Progenitor cell of endocrine pancreas (in vitro differentiated cells): Measurements from ENCODE around the gene KRT222. TPM values are rescaled to one million over a fixed set of nuclear protein-coding genes. Genes with fewer than 3 reads are reported as not detected.

Experiments
- DNase-seq: peaks from one replicate; pipeline ENCODE4 v3.0.0; 2021; ENCODE audit warnings: low spot score; ENCODE audit not compliant: unreplicated experiment
- H3K27ac Mint-ChIP-seq: 2 replicates; pipeline ENCODE4 v1.8.0; 2021; ENCODE audit warnings: mild to moderate bottlenecking, moderate library complexity, mixed read lengths
- H3K27me3 Mint-ChIP-seq: 2 replicates; pipeline ENCODE4 v1.8.0; 2021; ENCODE audit warnings: mixed read lengths
- H3K36me3 Mint-ChIP-seq: 2 replicates; pipeline ENCODE4 v1.8.0; 2022; ENCODE audit warnings: mixed read lengths; ENCODE audit not compliant: insufficient read depth
- H3K4me1 Mint-ChIP-seq: 2 replicates; pipeline ENCODE4 v1.8.0; 2021; ENCODE audit warnings: low read depth, mixed read lengths
- H3K4me3 Mint-ChIP-seq: 2 replicates; pipeline ENCODE4 v1.8.0; 2021; ENCODE audit warnings: low read depth, mild to moderate bottlenecking, moderate library complexity, mixed read lengths
- H3K9me3 Mint-ChIP-seq: 2 replicates; pipeline ENCODE4 v1.8.0; 2021; ENCODE audit warnings: low read depth, mixed read lengths
- total RNA-seq: library from RNA; stranded (reverse); gene quantifications from 2 replicates; pipeline ENCODE4 v1.2.1, GENCODE V29; 2021
- TF ChIP-seq, protein P1 (sequence below): fragments of 200-600 bp; sonication (generic); IDR thresholded peaks from one replicate; pipeline ENCODE4 v1.5.0; 2021; ENCODE audit warnings: antibody characterized with exemption, mild to moderate bottlenecking; ENCODE audit not compliant: unreplicated experiment

The KRT222 gene
- total RNA-seq, 1 donor from 2014 or later: 0.36 TPM

DNA sequence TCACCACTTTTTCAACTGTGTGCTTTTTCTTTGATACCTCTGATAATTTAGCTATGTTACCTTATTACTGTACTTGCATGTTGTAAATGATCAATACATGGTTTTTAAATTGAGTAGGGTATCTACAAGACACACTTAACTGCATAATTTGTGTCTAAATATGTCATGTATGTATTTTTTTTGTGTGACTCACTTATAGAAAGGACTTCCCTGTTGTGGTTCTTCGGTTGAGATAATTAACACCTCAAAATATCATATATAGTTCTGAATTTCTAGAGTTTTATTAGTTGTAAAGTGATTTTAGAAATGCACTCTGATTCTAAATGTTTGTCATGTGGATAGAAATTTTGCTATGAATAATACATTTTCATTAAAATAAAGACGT, 14.5 kb upstream of the KRT222 start:
- Mint-ChIP-seq H3K4me3 (no peak overlapping the region), H3K9me3 (no peaks in the 10 kb centered on the region), H3K27me3 (peaks cover 5% of the 10 kb centered on the region), H3K4me1 (peaks cover 11% of the 10 kb centered on the region), H3K36me3 (no peaks in the 10 kb centered on the region), H3K27ac (no peak overlapping the region)
- TF ChIP-seq, protein P1, sequence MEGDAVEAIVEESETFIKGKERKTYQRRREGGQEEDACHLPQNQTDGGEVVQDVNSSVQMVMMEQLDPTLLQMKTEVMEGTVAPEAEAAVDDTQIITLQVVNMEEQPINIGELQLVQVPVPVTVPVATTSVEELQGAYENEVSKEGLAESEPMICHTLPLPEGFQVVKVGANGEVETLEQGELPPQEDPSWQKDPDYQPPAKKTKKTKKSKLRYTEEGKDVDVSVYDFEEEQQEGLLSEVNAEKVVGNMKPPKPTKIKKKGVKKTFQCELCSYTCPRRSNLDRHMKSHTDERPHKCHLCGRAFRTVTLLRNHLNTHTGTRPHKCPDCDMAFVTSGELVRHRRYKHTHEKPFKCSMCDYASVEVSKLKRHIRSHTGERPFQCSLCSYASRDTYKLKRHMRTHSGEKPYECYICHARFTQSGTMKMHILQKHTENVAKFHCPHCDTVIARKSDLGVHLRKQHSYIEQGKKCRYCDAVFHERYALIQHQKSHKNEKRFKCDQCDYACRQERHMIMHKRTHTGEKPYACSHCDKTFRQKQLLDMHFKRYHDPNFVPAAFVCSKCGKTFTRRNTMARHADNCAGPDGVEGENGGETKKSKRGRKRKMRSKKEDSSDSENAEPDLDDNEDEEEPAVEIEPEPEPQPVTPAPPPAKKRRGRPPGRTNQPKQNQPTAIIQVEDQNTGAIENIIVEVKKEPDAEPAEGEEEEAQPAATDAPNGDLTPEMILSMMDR: no peak
- no peak for DNase-seq

DNA sequence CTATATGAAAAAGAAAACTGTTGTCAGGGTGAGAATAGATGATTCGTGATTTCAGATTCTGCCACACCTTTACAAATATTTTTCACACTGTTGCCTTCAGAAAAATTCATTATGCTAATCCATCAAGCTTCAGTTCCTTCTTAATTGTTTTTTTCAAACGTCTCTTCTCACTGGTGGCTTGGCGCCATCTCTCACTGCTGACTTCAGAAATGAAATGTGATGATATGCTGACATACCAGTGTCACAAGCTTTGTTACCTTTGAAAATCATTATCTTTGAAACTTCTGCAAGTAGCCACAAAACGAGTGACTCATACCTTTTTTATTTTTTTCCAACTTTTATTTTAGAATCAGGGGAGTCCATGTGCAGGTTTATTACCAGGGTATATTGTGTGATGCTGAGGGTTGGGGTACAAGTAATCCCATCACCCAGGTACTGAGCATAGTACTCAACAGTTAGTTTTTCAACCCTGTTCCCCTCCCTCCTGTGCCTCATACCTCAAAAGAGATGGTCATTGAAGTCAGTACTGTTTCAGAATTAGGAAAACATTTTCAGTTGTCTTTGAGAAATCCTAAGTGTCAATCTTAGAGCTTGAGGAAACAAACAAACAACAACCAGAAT, 14.0 kb upstream of the KRT222 start:
- DNase-seq: no peak
- TF ChIP-seq, protein P1: no peak
- Mint-ChIP-seq H3K4me3 (no peak overlapping the region), H3K27me3 (peaks cover 9% of the 10 kb centered on the region), H3K36me3 (no peaks in the 10 kb centered on the region), H3K9me3 (no peaks in the 10 kb centered on the region), H3K4me1 (peaks cover 11% of the 10 kb centered on the region), H3K27ac (no peak overlapping the region)

DNA sequence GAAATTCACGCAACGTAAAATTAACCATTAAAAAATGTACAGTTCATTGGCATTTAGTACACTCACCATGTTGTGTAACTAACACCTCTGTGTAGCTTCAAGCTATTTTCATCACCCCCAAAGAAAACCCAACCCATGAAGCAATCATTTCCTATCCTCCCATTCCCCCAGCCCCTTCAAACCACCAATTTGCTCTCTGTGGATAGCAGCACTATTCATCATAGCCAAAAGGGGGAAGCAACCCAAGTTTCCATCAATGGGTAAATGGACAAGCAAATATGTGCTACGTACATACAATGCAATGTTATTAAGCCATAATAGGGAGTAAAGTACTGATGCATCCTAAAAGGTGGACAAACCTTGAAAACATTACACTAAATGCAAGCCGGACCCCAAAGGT, 10.9 kb upstream of the KRT222 start:
- H3K27me3 Mint-ChIP-seq: peaks cover 10% of the 10 kb centered on the region
- no peak for DNase-seq
- TF ChIP-seq, protein P1: no peak
- peaks cover under 1% of the 10 kb centered on the region for H3K4me1 Mint-ChIP-seq
- H3K4me3 Mint-ChIP-seq: no peak overlapping the region
- H3K36me3 Mint-ChIP-seq: no peaks in the 10 kb centered on the region
- H3K27ac Mint-ChIP-seq: no peak overlapping the region
- H3K9me3 Mint-ChIP-seq: no peaks in the 10 kb centered on the region

DNA sequence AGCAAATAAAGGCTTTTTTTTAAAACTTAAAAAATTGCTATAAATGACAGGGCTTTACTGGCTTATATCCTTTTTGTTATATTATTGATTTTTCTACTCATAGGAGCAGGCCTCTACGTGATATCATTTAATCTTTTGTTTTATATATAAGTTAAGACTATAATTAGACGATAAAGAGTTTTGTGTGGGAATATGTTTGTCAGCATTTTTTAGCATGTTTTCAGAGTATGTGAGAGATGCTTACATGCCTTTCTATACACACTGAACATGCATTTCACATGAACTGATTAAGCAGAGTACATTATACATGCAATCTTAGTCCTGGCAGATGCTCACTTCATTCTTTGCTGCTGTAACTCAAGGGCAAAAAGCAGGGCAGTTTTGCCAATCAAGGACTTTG, 7.7 kb upstream of the KRT222 start:
- Mint-ChIP-seq H3K27me3 (peaks cover 10% of the 10 kb centered on the region), H3K27ac (no peak overlapping the region), H3K36me3 (no peaks in the 10 kb centered on the region), H3K4me1 (no peaks in the 10 kb centered on the region), H3K4me3 (no peak overlapping the region), H3K9me3 (no peaks in the 10 kb centered on the region)
- DNase-seq: no peak
- TF ChIP-seq, protein P1: no peak

DNA sequence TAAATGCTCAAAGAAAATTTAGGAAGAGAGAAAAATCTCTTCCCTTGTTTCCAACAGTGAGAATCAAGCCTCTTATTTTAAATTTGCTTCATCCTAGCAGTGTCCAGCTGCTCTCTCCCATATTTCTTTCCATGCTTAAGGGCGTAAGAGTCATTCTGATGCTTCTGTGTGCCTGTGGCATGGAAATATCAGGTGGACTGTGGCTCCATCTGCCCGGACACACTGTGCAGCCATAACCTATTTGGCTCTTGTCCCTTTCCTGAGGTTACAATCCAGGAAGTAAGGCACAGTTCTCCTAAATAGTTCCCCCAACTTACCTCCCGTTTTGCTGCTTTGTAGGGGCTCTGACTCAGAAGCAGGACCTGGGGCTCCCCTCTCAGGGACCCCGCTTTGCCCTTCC, 6.3 kb upstream of the KRT222 start:
- Mint-ChIP-seq H3K4me3 (no peak overlapping the region), H3K36me3 (no peaks in the 10 kb centered on the region), H3K4me1 (peaks cover 5% of the 10 kb centered on the region), H3K9me3 (no peaks in the 10 kb centered on the region), H3K27me3 (peaks cover 7% of the 10 kb centered on the region), H3K27ac (peak overlapping the region; percentile 41)
- DNase-seq: no peak
- TF ChIP-seq, protein P1: no peak
